Osteoblast (primary cell): ENCODE results near the gene TMEM168. TPM values are rescaled to one million over a fixed set of nuclear protein-coding genes. Genes with fewer than 3 reads are reported as not detected.
A peak's percentile ranks its signal among the peaks of the same experiment; 100 is the strongest.

Experiments
- DNase-seq: peaks from one replicate; pipeline ENCODE4 v3.0.0; 2011; ENCODE audit warnings: low spot score, mixed read lengths; ENCODE audit not compliant: insufficient read length; ENCODE audit errors: missing footprints
- H2AFZ ChIP-seq: 2 replicates; pipeline ENCODE4 v1.6.0; 2011; ENCODE audit warnings: mild to moderate bottlenecking, low read length
- H3K27ac ChIP-seq: 2 replicates; pipeline ENCODE4 v1.5.1; 2011; ENCODE audit warnings: mild to moderate bottlenecking, low read depth, low read length, moderate library complexity
- H3K27me3 ChIP-seq: 2 replicates; pipeline ENCODE4 v1.6.0; 2012; ENCODE audit warnings: mild to moderate bottlenecking, control low read depth, inconsistent platforms, low read length, moderate library complexity; ENCODE audit not compliant: insufficient read depth
- H3K36me3 ChIP-seq: 2 replicates; pipeline ENCODE4 v1.5.1; 2011; ENCODE audit warnings: mild to moderate bottlenecking, low read length, control low read depth, moderate library complexity; ENCODE audit not compliant: insufficient read depth
- H3K4me1 ChIP-seq: 2 replicates; pipeline ENCODE4 v1.5.1; 2011; ENCODE audit warnings: mild to moderate bottlenecking, low read length, control low read depth, moderate library complexity; ENCODE audit not compliant: insufficient read depth
- H3K4me2 ChIP-seq: 2 replicates; pipeline ENCODE4 v1.6.0; 2011; ENCODE audit warnings: mild to moderate bottlenecking, low read length; ENCODE audit not compliant: insufficient read depth
- H3K4me3 ChIP-seq: fragments of 200-600 bp; sonication (generic); 3 replicates; pipeline ENCODE4 v1.5.1; 2012; ENCODE audit warnings: mild to moderate bottlenecking, low read length, inconsistent platforms; ENCODE audit not compliant: insufficient read depth
- H3K79me2 ChIP-seq: 2 replicates; pipeline ENCODE4 v1.6.0; 2012; ENCODE audit warnings: mild to moderate bottlenecking, low read length, control low read depth, inconsistent platforms; ENCODE audit not compliant: insufficient read depth
- H3K9me3 ChIP-seq: 2 replicates; pipeline ENCODE4 v1.5.1; 2011; ENCODE audit warnings: low read depth, low read length, control low read depth
- H4K20me1 ChIP-seq: 2 replicates; pipeline ENCODE4 v1.6.0; 2012; ENCODE audit warnings: mild to moderate bottlenecking, low read length, control low read depth; ENCODE audit not compliant: insufficient read depth
- total RNA-seq: library from RNA; depleted of rRNA; stranded (reverse); fragments of >200 nt; gene quantifications from 2 replicates; pipeline ENCODE4 v1.2.3, GENCODE V29; 2012
- TF ChIP-seq, protein P1 (sequence below): IDR thresholded peaks from 2 replicates; pipeline ENCODE4 v1.5.1; 2011; ENCODE audit warnings: mild to moderate bottlenecking, low read depth, low read length, moderate library complexity; ENCODE audit errors: extremely low read depth

TMEM168 gene
- total RNA-seq, 1 donor: 17.4 TPM

DNA sequence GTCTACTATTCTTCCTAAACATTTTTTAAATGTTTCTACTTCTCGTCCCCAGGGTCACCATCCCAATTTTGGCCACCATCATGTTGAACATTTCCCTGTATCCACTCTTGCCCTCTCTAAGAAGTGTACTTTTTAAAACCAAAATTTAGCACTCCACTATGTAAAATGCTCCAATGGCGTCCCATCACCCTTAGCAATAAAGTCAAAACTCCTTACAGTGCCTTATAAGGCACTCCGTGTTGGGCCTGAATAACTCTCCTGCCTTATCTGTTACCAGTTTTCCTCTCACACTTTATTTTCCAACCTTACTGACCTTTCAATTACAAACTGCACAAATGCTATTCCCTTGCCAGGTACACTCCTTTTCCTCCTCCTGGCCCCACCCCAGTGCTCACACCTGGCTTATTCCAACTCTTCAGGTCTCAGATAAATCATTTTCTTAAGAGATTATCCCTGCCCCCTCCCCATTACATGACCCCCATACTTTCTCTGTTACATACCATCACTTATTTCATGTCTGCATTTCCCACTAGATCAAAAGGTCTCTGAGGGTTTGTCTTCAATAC is 1.3 kb downstream of the TMEM168 start:
- Histone ChIP-seq H3K36me3 (peaks cover 2% of the 10 kb centered on the region), H3K4me3 (peak overlapping the region; percentile 96), H3K27ac (peak overlapping the region; percentile 91), H3K9me3 (no peaks in the 10 kb centered on the region), H3K4me2 (peak overlapping the region; percentile 90), H4K20me1 (no peaks in the 10 kb centered on the region), H3K27me3 (no peaks in the 10 kb centered on the region), H2AFZ (peak overlapping the region; percentile 100), H3K79me2 (peaks cover 38% of the 10 kb centered on the region), H3K4me1 (peaks cover 10% of the 10 kb centered on the region)
- no peak for DNase-seq
- TF ChIP-seq, protein P1, sequence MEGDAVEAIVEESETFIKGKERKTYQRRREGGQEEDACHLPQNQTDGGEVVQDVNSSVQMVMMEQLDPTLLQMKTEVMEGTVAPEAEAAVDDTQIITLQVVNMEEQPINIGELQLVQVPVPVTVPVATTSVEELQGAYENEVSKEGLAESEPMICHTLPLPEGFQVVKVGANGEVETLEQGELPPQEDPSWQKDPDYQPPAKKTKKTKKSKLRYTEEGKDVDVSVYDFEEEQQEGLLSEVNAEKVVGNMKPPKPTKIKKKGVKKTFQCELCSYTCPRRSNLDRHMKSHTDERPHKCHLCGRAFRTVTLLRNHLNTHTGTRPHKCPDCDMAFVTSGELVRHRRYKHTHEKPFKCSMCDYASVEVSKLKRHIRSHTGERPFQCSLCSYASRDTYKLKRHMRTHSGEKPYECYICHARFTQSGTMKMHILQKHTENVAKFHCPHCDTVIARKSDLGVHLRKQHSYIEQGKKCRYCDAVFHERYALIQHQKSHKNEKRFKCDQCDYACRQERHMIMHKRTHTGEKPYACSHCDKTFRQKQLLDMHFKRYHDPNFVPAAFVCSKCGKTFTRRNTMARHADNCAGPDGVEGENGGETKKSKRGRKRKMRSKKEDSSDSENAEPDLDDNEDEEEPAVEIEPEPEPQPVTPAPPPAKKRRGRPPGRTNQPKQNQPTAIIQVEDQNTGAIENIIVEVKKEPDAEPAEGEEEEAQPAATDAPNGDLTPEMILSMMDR: no peak

DNA sequence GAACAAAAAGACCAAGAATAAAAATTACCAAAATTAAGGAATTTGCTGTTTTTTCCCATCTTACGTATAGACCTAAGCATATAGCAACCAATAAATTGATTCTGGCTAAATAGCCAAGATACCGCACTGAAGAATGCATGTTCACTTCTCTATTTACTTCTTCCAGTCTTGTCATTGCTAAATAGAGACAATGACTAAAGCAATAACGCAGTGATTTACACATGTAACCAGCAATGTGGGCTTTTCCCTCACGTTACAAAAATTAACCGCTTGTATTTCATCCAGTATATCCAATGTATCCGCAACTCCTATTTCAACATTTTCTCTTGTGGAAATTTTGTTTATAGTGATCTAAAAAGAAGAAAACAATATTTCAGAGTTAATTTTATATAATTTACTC is 5.6 kb downstream of the TMEM168 start:
- H3K27me3 ChIP-seq: no peaks in the 10 kb centered on the region
- no peak overlapping the region for H3K4me2 ChIP-seq
- H3K36me3 ChIP-seq: peaks cover 8% of the 10 kb centered on the region
- TF ChIP-seq, protein P1: no peak
- no peaks in the 10 kb centered on the region for H3K9me3 ChIP-seq
- H3K4me1 ChIP-seq: peaks cover 7% of the 10 kb centered on the region
- DNase-seq: no peak
- H3K79me2 ChIP-seq: peaks cover 49% of the 10 kb centered on the region
- no peak overlapping the region for H2AFZ ChIP-seq
- H4K20me1 ChIP-seq: no peaks in the 10 kb centered on the region
- no peak overlapping the region for H3K4me3 ChIP-seq
- H3K27ac ChIP-seq: no peak overlapping the region

DNA sequence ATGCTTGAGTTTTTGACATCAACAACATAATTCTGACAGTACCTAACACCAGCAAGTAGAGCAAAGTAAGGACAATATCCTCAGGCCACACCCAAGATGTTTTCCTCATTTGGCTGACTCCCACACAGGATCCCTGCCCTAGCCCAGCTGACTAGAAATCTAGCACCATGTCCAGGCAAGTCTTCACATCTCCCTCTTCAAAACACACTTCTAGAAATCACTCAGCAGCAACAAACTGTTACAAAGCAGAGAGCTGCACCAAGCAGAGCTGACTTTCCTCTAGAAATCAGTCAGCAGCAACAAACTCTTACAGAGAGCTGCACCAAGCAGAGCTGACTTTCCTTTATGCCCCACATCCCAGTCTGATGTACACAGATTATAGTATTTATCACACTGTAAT is 7.7 kb downstream of the TMEM168 start:
- H3K4me3 ChIP-seq: no peak overlapping the region
- no peaks in the 10 kb centered on the region for H3K4me1 ChIP-seq
- H3K79me2 ChIP-seq: peaks cover 34% of the 10 kb centered on the region
- H2AFZ ChIP-seq: no peak overlapping the region
- H4K20me1 ChIP-seq: no peaks in the 10 kb centered on the region
- no peak overlapping the region for H3K27ac ChIP-seq
- no peak for DNase-seq
- no peak overlapping the region for H3K4me2 ChIP-seq
- TF ChIP-seq, protein P1: no peak
- H3K27me3 ChIP-seq: no peaks in the 10 kb centered on the region
- H3K36me3 ChIP-seq: peaks cover 8% of the 10 kb centered on the region
- H3K9me3 ChIP-seq: no peaks in the 10 kb centered on the region

DNA sequence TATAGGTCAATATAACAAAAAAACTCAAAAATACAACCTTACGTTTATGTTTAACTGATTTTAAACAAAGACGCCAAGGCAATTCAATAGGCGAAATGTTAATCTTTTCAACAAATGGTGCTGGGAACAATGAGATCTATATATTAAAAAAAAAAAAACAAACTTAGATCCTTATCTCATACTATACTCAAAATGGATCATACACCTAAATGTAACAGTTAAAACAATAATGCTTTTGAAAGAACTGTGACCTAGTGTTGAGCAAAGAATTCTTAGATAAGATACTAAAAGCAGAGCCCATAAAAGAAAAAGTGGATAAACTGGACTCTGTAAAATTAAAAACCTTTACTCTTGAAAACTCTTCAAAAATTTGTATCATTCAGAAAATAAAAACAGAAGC is 8.6 kb downstream of the TMEM168 start:
- H3K79me2 ChIP-seq: peaks cover 24% of the 10 kb centered on the region
- TF ChIP-seq, protein P1: no peak

More for the DNA sequence above, 8.6 kb downstream of the TMEM168 start:
- no peaks in the 10 kb centered on the region for H3K4me1 ChIP-seq
- no peaks in the 10 kb centered on the region for H3K9me3 ChIP-seq
- H3K4me2 ChIP-seq: no peak overlapping the region
- no peak overlapping the region for H3K4me3 ChIP-seq
- H4K20me1 ChIP-seq: no peaks in the 10 kb centered on the region
- peaks cover 8% of the 10 kb centered on the region for H3K36me3 ChIP-seq
- no peak for DNase-seq
- H3K27ac ChIP-seq: no peak overlapping the region
- no peaks in the 10 kb centered on the region for H3K27me3 ChIP-seq
- no peak overlapping the region for H2AFZ ChIP-seq
